HEK293 (cell line): ENCODE results near the gene ITGB4.

Experiments used
- CTCF ChIA-PET: fragments of 350-600 bp; formaldehyde crosslinking; extraction: SDS; loops from one replicate; lab custom pipeline; 2021; ENCODE audit warnings: antibody characterized with exemption; lab: Yijun Ruan, JAX
- POLR2A ChIA-PET: fragments of 300-600 bp; formaldehyde crosslinking; extraction: SDS; loops from one replicate; lab custom pipeline; 2020; ENCODE audit warnings: antibody characterized with exemption, inconsistent platforms; lab: Yijun Ruan, JAX
- H3K27ac ChIP-seq: fragments of 200-500 bp; sonication (Bioruptor generic); 2 replicates; pipeline ENCODE4 v1.5.1; 2014; ENCODE audit warnings: low read depth, low read length, control low read depth, inconsistent platforms; ENCODE audit errors: extremely low read depth
- H3K36me3 ChIP-seq, 2 experiments: fragments of 200-500 bp in 1 of 2; sonication (Bioruptor generic) in 1 of 2; 1 replicate in 1 of 2; 2 replicates in 1 of 2; pipeline ENCODE4 v1.5.1; 2014 to 2017; ENCODE audit warnings: inconsistent platforms in 2 of 2, low read length in 2 of 2; ENCODE audit not compliant: control insufficient read depth in 2 of 2, insufficient read depth in 1 of 2
- H3K4me1 ChIP-seq: fragments of 200-500 bp; sonication (Bioruptor generic); 2 replicates; pipeline ENCODE4 v1.5.1; 2014; ENCODE audit warnings: mild to moderate bottlenecking, low read length, inconsistent platforms; ENCODE audit not compliant: control insufficient read depth, insufficient read depth
- H3K4me3 ChIP-seq: 2 replicates; pipeline ENCODE4 v1.5.1; 2011; ENCODE audit warnings: low read depth, mild to moderate bottlenecking, control low read depth, low read length, moderate library complexity
- H3K9me3 ChIP-seq: fragments of 200-500 bp; sonication (Bioruptor generic); 2 replicates; pipeline ENCODE4 v1.5.1; 2014; ENCODE audit warnings: low read depth, low read length, inconsistent platforms; ENCODE audit not compliant: control insufficient read depth, insufficient read depth
- GLI2 ChIP-seq: fragments of 450-650 bp; formaldehyde crosslinking; IDR thresholded peaks from 2 replicates; pipeline ENCODE4; 2017; ENCODE audit warnings: missing biosample characterization, missing genetic modification characterization, low read depth, borderline replicate concordance
- KLF1 ChIP-seq: fragments of 450-650 bp; formaldehyde crosslinking; IDR thresholded peaks from 2 replicates; pipeline ENCODE4 v1.5.1; 2016; ENCODE audit warnings: missing biosample characterization, missing genetic modification characterization
- KLF17 ChIP-seq: fragments of 450-650 bp; formaldehyde crosslinking; IDR thresholded peaks from 2 replicates; pipeline ENCODE4 v1.5.1; 2016; ENCODE audit warnings: missing biosample characterization, missing genetic modification characterization
- RBAK ChIP-seq: fragments of 450-650 bp; formaldehyde crosslinking; IDR thresholded peaks from 2 replicates; pipeline ENCODE4 v1.5.1; 2016; ENCODE audit warnings: missing biosample characterization, missing genetic modification characterization
- SCRT1 ChIP-seq: fragments of 450-650 bp; formaldehyde crosslinking; IDR thresholded peaks from 2 replicates; pipeline ENCODE4 v1.5.1; 2016; ENCODE audit warnings: missing biosample characterization, missing genetic modification characterization, borderline replicate concordance
- SP3 ChIP-seq: fragments of 450-650 bp; formaldehyde crosslinking; IDR thresholded peaks from 2 replicates; pipeline ENCODE4 v1.5.1; 2016; ENCODE audit warnings: missing biosample characterization, missing genetic modification characterization
- ZBTB17 ChIP-seq: fragments of 450-650 bp; formaldehyde crosslinking; IDR thresholded peaks from 2 replicates; pipeline ENCODE4 v1.5.1; 2016; ENCODE audit warnings: missing biosample characterization, missing genetic modification characterization
- ZBTB6 ChIP-seq: fragments of 450-650 bp; formaldehyde crosslinking; IDR thresholded peaks from 2 replicates; pipeline ENCODE4 v1.5.1; 2017; ENCODE audit warnings: missing biosample characterization, missing genetic modification characterization
- ZNF121 ChIP-seq: fragments of 450-650 bp; formaldehyde crosslinking; IDR thresholded peaks from 2 replicates; pipeline ENCODE4 v1.5.1; 2016; ENCODE audit warnings: missing biosample characterization, missing genetic modification characterization
- ZNF19 ChIP-seq: fragments of 450-650 bp; formaldehyde crosslinking; IDR thresholded peaks from 2 replicates; pipeline ENCODE4; 2016; ENCODE audit warnings: missing biosample characterization, missing genetic modification characterization, low read depth
- ZNF211 ChIP-seq: fragments of 450-650 bp; formaldehyde crosslinking; IDR thresholded peaks from 2 replicates; pipeline ENCODE4 v1.5.1; 2016; ENCODE audit warnings: low read depth, missing biosample characterization, missing genetic modification characterization
- ZNF391 ChIP-seq: fragments of 450-650 bp; formaldehyde crosslinking; IDR thresholded peaks from 2 replicates; pipeline ENCODE4 v1.5.1; 2016; ENCODE audit warnings: low read depth, missing biosample characterization, missing genetic modification characterization, borderline replicate concordance
- ZNF416 ChIP-seq: fragments of 450-650 bp; formaldehyde crosslinking; IDR thresholded peaks from 2 replicates; pipeline ENCODE4 v1.5.1; 2016; ENCODE audit warnings: missing biosample characterization, missing genetic modification characterization
- ZNF560 ChIP-seq: fragments of 450-650 bp; formaldehyde crosslinking; IDR thresholded peaks from 2 replicates; pipeline ENCODE4 v1.5.1; 2017; ENCODE audit warnings: missing biosample characterization, missing genetic modification characterization, borderline replicate concordance
- ZNF610 ChIP-seq: fragments of 450-650 bp; formaldehyde crosslinking; IDR thresholded peaks from 2 replicates; pipeline ENCODE4 v1.5.1; 2016; ENCODE audit warnings: missing biosample characterization, missing genetic modification characterization, borderline replicate concordance
- ZNF701 ChIP-seq: fragments of 450-650 bp; formaldehyde crosslinking; IDR thresholded peaks from 2 replicates; pipeline ENCODE4 v1.5.1; 2016; ENCODE audit warnings: missing biosample characterization, missing genetic modification characterization
- ZNF785 ChIP-seq: fragments of 450-650 bp; formaldehyde crosslinking; IDR thresholded peaks from 2 replicates; pipeline ENCODE4 v1.5.1; 2016; ENCODE audit warnings: missing biosample characterization, missing genetic modification characterization
- TF ChIP-seq, protein P1 (sequence below): fragments of 450-650 bp; formaldehyde crosslinking; conservative IDR thresholded peaks from 2 replicates; pipeline ENCODE4 v1.5.1; 2016; ENCODE audit warnings: low read depth, missing biosample characterization, missing genetic modification characterization
- TF ChIP-seq, protein P2 (sequence below): fragments of 450-650 bp; IDR thresholded peaks from 2 replicates; pipeline ENCODE4 v1.5.1; 2018; ENCODE audit warnings: missing biosample characterization, missing genetic modification characterization

Gene ITGB4

GRCh38 chr17:75764711-75765421, 43.6 kb downstream of the ITGB4 start, which contains the start of gene GALK1 (continued):
- TF ChIP-seq ZNF391 (peak; percentile 81; the same call in 1 of the 2 replicates), GLI2 (tag by site-specific recombination) (no peak), KLF17 (tag by site-specific recombination) (peak; percentile 46; the same call in 1 of the 2 replicates), ZNF560 (no peak), ZNF785 (no peak)

GRCh38 chr17:75765981-75766380, 44.7 kb downstream of the ITGB4 start:
- ChIA-PET CTCF (interaction anchor here (0.6 to 11.0 kb wide), 12 partner anchors 11 to 570 kb away, joined by 3 to 170 read pairs (median 4); partner anchors contain the start of gene SMIM5), POLR2A (interaction anchor here (0.8 to 12.0 kb wide), 4 partner anchors 10 to 113 kb away, joined by 3 to 234 read pairs (median 9); partner anchors contain the start of genes UNK and WBP2)
- no peak for TF ChIP-seq GLI2 (tag by site-specific recombination)
- TF ChIP-seq ZNF610 (tag by site-specific recombination): no peak
- TF ChIP-seq ZNF416 (tag by site-specific recombination): no peak
- no peak for TF ChIP-seq ZNF701 (tag by site-specific recombination)
- no peak for TF ChIP-seq ZNF19
- TF ChIP-seq ZBTB6 (tag by site-specific recombination): no peak
- TF ChIP-seq KLF1 (tag by site-specific recombination): no peak
- no peak for TF ChIP-seq ZNF121 (tag by site-specific recombination)
- no peak for TF ChIP-seq RBAK
- no peak for TF ChIP-seq ZBTB17 (tag by site-specific recombination)
- TF ChIP-seq SP3 (tag by site-specific recombination): no peak
- TF ChIP-seq SCRT1 (tag by site-specific recombination): no peak
- no peak for TF ChIP-seq ZNF560
- TF ChIP-seq, protein P1, sequence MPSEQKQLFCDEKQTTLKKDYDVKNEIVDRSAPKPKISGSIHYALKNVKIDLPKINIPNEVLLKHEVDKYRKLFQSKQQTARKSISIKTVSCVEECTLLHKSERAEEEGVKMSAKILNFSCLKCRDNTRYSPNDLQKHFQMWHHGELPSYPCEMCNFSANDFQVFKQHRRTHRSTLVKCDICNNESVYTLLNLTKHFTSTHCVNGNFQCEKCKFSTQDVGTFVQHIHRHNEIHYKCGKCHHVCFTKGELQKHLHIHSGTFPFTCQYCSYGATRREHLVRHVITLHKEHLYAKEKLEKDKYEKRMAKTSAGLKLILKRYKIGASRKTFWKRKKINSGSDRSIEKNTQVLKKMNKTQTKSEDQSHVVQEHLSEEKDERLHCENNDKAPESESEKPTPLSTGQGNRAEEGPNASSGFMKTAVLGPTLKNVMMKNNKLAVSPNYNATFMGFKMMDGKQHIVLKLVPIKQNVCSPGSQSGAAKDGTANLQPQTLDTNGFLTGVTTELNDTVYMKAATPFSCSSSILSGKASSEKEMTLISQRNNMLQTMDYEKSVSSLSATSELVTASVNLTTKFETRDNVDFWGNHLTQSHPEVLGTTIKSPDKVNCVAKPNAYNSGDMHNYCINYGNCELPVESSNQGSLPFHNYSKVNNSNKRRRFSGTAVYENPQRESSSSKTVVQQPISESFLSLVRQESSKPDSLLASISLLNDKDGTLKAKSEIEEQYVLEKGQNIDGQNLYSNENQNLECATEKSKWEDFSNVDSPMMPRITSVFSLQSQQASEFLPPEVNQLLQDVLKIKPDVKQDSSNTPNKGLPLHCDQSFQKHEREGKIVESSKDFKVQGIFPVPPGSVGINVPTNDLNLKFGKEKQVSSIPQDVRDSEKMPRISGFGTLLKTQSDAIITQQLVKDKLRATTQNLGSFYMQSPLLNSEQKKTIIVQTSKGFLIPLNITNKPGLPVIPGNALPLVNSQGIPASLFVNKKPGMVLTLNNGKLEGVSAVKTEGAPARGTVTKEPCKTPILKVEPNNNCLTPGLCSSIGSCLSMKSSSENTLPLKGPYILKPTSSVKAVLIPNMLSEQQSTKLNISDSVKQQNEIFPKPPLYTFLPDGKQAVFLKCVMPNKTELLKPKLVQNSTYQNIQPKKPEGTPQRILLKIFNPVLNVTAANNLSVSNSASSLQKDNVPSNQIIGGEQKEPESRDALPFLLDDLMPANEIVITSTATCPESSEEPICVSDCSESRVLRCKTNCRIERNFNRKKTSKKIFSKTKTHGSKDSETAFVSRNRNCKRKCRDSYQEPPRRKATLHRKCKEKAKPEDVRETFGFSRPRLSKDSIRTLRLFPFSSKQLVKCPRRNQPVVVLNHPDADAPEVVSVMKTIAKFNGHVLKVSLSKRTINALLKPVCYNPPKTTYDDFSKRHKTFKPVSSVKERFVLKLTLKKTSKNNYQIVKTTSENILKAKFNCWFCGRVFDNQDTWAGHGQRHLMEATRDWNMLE (tag by site-specific recombination): no peak
- no peak for TF ChIP-seq ZNF211 (tag by site-specific recombination)
- TF ChIP-seq, protein P2, sequence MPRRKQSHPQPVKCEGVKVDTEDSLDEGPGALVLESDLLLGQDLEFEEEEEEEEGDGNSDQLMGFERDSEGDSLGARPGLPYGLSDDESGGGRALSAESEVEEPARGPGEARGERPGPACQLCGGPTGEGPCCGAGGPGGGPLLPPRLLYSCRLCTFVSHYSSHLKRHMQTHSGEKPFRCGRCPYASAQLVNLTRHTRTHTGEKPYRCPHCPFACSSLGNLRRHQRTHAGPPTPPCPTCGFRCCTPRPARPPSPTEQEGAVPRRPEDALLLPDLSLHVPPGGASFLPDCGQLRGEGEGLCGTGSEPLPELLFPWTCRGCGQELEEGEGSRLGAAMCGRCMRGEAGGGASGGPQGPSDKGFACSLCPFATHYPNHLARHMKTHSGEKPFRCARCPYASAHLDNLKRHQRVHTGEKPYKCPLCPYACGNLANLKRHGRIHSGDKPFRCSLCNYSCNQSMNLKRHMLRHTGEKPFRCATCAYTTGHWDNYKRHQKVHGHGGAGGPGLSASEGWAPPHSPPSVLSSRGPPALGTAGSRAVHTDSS (tag by site-specific recombination): no peak
- Histone ChIP-seq H3K4me1 (peaks cover 3% of the 10 kb centered on the region; the same call in 1 of the 2 replicates), H3K36me3 (peaks cover 5 to 12% of the 10 kb centered on the region in 2 experiments; a peak in 2 of 3 replicates), H3K9me3 (no peaks in the 10 kb centered on the region), H3K4me3 (no peak overlapping the region), H3K27ac (no peak overlapping the region)
